Lower lobe of right lung (tissue), 2 donors: ENCODE results near the gene FAM168B. TPM values are rescaled to one million over a fixed set of nuclear protein-coding genes. Genes with fewer than 3 reads are reported as not detected.
"Not testable (repeated sequence)": the region's sequence is repeated elsewhere in the genome, so short reads cannot be mapped to it uniquely, and the experiment has no call there.

Source experiments
- ATAC-seq, 2 donors: fragments of 200-7000 bp; cut with Tn5 transposase; one replicate each; pipeline ENCODE4 v1.9.1; 2020 to 2022; ENCODE audit warnings: mild to moderate bottlenecking in 2 of 2, moderate library complexity in 2 of 2
- DNase-seq: peaks from one replicate; pipeline ENCODE4 v3.0.0-alpha.2; 2020
- H3K27ac ChIP-seq: fragments of 200-600 bp; one replicate; pipeline ENCODE4 v1.8.0; 2022
- H3K27me3 ChIP-seq: fragments of 200-600 bp; one replicate; pipeline ENCODE4 v1.8.0; 2022; ENCODE audit warnings: low read depth
- H3K36me3 ChIP-seq: fragments of 200-600 bp; one replicate; pipeline ENCODE4 v1.8.0; 2022; ENCODE audit warnings: mild to moderate bottlenecking
- H3K4me1 ChIP-seq: fragments of 200-600 bp; one replicate; pipeline ENCODE4 v1.8.0; 2022
- H3K4me3 ChIP-seq: fragments of 200-600 bp; one replicate; pipeline ENCODE4 v1.8.0; 2022; ENCODE audit warnings: mild to moderate bottlenecking
- H3K9me3 ChIP-seq: fragments of 200-600 bp; one replicate; pipeline ENCODE4 v1.8.0; 2022
- intact Hi-C: fragments of 100-400 bp; cut with DNase I; formaldehyde crosslinking; loops from one replicate; pipeline ENCODE4 v1.11.0; 2022
- total RNA-seq: library from RNA; stranded (reverse); fragmentation: NEBNext Ultra II Directional; extraction: Animal tissue kit (Norgen Biotek cat#: 25700); gene quantifications from one replicate; pipeline ENCODE4 v1.2.1, GENCODE V29; 2021
- TF ChIP-seq, protein P1 (sequence below): fragments of 200-600 bp; IDR thresholded peaks from one replicate; pipeline ENCODE4 v1.8.0; 2022; ENCODE audit warnings: antibody characterized with exemption, mild to moderate bottlenecking
- donor health status: DM: no; HTN: yes; CAD: no; lungs with severe emphysema.

The FAM168B gene
- total RNA-seq, 1 donor from 2014 or later, result 74.1 TPM

DNA sequence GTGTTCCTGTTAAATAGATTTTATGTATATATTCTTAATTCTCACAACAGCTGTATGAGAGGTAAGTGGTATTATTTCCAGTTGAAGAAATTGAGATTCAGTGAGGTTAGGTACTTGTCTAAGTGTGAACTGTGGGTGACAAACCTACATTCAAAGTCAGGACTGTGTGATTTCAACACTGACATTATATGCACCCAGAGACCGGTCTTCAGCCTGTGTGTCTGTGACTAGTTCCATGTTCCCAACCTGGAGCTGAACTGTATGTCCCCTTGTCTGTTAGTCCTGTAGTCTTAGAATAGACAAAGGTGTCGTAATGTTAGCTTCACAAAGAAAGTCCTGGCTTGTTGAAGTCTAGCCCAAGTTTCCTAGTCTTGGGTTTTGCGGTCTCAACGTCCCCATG lies 29.2 kb upstream of the FAM168B start:
- Histone ChIP-seq H3K9me3 (no peaks in the 10 kb centered on the region), H3K4me1 (no peaks in the 10 kb centered on the region), H3K27me3 (no peaks in the 10 kb centered on the region), H3K4me3 (no peak overlapping the region), H3K36me3 (peaks cover 47% of the 10 kb centered on the region), H3K27ac (no peak overlapping the region)
- intact Hi-C loops, result no loop called here
- no peak for DNase-seq
- TF ChIP-seq, protein P1, sequence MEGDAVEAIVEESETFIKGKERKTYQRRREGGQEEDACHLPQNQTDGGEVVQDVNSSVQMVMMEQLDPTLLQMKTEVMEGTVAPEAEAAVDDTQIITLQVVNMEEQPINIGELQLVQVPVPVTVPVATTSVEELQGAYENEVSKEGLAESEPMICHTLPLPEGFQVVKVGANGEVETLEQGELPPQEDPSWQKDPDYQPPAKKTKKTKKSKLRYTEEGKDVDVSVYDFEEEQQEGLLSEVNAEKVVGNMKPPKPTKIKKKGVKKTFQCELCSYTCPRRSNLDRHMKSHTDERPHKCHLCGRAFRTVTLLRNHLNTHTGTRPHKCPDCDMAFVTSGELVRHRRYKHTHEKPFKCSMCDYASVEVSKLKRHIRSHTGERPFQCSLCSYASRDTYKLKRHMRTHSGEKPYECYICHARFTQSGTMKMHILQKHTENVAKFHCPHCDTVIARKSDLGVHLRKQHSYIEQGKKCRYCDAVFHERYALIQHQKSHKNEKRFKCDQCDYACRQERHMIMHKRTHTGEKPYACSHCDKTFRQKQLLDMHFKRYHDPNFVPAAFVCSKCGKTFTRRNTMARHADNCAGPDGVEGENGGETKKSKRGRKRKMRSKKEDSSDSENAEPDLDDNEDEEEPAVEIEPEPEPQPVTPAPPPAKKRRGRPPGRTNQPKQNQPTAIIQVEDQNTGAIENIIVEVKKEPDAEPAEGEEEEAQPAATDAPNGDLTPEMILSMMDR, result no peak
- ATAC-seq, result no peak

DNA sequence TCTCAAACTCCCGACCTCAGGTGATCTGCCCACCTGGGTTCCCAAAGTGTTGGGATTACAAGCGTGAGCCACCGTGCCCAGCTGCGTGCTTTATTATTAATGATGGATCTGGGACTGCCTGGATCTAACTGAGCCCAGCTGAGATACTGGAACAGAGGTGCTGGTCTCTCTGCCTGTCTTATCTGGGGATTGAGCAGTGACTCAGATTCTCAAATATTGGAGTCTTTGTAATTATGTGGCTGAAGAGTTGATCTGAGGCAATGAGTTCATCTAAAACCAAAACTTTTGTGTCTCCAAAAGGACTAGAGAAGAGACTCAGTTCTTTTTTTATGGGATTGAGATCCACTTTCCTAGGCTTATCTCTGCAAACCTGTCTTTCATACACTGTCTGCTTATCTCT lies 28.2 kb upstream of the FAM168B start:
- DNase-seq (no peak), ATAC-seq (no peak)
- Histone ChIP-seq H3K4me3 (no peak overlapping the region), H3K9me3 (no peaks in the 10 kb centered on the region), H3K27ac (no peak overlapping the region), H3K4me1 (no peaks in the 10 kb centered on the region), H3K27me3 (no peaks in the 10 kb centered on the region), H3K36me3 (peaks cover 37% of the 10 kb centered on the region)
- intact Hi-C loops, result no loop called here
- TF ChIP-seq, protein P1, result no peak

DNA sequence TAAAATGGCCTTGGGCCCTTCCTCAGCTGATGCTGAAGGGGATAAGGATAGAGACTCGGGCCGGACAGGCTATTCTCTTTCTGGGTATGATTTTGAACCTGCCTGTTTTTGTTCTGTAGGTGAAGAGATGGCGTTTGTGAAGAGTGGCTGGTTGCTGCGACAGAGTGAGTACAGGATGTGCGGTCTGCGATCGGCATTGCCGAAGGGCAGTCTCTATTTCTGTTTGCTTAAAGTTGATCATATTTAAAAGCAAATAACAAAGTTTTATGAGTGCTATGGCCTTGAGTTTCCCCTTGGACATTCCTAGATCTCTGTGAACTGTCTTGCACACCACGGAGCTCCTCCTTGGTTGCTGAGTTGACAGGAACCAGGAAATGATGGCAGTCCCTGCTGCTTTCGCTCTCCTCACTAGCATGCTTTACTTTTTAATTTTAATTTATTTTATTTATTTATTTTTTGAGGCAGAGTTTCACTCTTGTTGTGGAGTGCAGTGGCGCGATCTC lies 27.6 kb upstream of the FAM168B start:
- Histone ChIP-seq H3K36me3 (peaks cover 31% of the 10 kb centered on the region), H3K9me3 (no peaks in the 10 kb centered on the region), H3K4me1 (no peaks in the 10 kb centered on the region), H3K27ac (no peak overlapping the region), H3K4me3 (no peak overlapping the region), H3K27me3 (no peaks in the 10 kb centered on the region)
- ATAC-seq, result no peak
- TF ChIP-seq, protein P1, result no peak
- intact Hi-C loops, result no loop called here
- no peak for DNase-seq

- DNase-seq, result no peak
- intact Hi-C loops, result no loop called here
Observed at GRCh38 chr2:131115752-131116151, 22.5 kb upstream of the FAM168B start.

GRCh38 chr2:131114950-131115349 lies 21.7 kb upstream of the FAM168B start:
- intact Hi-C loops, ATAC-seq, H3K4me3 ChIP-seq, DNase-seq, H3K9me3 ChIP-seq, H3K27me3 ChIP-seq, H3K27ac ChIP-seq: not testable (repeated sequence)
- Histone ChIP-seq H3K36me3 (peaks cover 11% of the 10 kb centered on the region), H3K4me1 (peaks cover 14% of the 10 kb centered on the region)

More at GRCh38 chr2:131115752-131116151, 22.5 kb upstream of the FAM168B start:
- H3K4me1 ChIP-seq, result peaks cover 14% of the 10 kb centered on the region
- no peaks in the 10 kb centered on the region for H3K9me3 ChIP-seq
- TF ChIP-seq, protein P1, result no peak
- peaks cover 7% of the 10 kb centered on the region for H3K36me3 ChIP-seq
- H3K27ac ChIP-seq, result no peak overlapping the region
- no peaks in the 10 kb centered on the region for H3K27me3 ChIP-seq
- no peak for ATAC-seq
- no peak overlapping the region for H3K4me3 ChIP-seq

DNA sequence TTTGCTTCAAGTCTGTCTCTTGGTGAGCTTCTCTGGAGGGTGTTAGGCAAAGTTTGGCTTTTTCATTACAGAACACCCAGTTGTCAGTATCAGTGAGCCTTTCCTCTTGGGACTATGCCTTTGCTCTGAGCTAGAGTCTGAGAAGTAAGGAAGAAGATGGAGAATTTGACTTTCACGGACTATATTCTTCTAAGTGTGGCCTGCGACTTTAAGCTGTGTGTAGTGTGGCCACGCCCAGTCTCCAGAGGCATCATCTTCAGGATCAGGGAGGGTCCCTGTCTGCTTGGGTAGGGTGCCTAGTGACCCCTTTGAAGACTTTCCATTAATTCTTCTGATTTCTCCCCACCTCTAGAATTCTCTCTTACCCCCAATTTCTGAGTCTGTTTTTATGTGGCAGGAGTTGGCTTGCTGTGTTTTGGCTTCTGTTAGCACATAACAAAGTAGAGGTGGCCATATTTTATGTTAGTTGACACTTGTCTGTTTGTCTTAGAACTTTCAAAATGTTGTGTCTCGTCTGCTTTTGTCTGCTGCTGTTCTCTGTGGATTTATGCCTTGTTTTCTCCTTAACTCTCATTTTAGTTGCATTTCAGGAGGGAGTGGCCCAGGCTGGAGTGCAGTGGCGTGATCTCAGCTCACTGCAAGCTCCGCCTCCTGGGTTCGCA lies 20.4 kb upstream of the FAM168B start:
- Histone ChIP-seq H3K27ac (no peak overlapping the region), H3K4me1 (peaks cover 14% of the 10 kb centered on the region), H3K36me3 (peaks cover 11% of the 10 kb centered on the region), H3K4me3 (no peak overlapping the region), H3K9me3 (no peaks in the 10 kb centered on the region), H3K27me3 (no peaks in the 10 kb centered on the region)
- intact Hi-C loops, result no loop called here
- DNase-seq (no peak), ATAC-seq (no peak)
- TF ChIP-seq, protein P1, result no peak
